Colonic mucosa (tissue), 4 donors: ENCODE data around the gene ARHGAP36. TPM values are rescaled to one million over a fixed set of nuclear protein-coding genes. Genes with fewer than 3 reads are reported as not detected.

ENCODE experiments used
- DNase-seq: peaks from one replicate; pipeline ENCODE4 v3.0.0-alpha.2; 2020
- H3K27ac ChIP-seq: fragments of 200-600 bp; one replicate; pipeline ENCODE4 v1.8.0; 2021
- H3K27me3 ChIP-seq: fragments of 200-600 bp; one replicate; pipeline ENCODE4 v1.8.0; 2021
- H3K36me3 ChIP-seq: fragments of 200-600 bp; one replicate; pipeline ENCODE4 v1.8.0; 2021
- H3K4me1 ChIP-seq: fragments of 200-600 bp; one replicate; pipeline ENCODE4 v1.8.0; 2021; ENCODE audit warnings: mild to moderate bottlenecking
- H3K4me3 ChIP-seq: fragments of 200-600 bp; one replicate; pipeline ENCODE4 v1.8.0; 2021
- H3K9ac ChIP-seq, 2 donors: one replicate each; pipeline ENCODE4 v1.7.0; 2013; ENCODE audit warnings: control low read depth in 2 of 2, low read depth in 2 of 2, low read length in 2 of 2
- H3K9me3 ChIP-seq: fragments of 200-600 bp; one replicate; pipeline ENCODE4 v1.8.0; 2021
- intact Hi-C: fragments of 100-400 bp; cut with DNase I; formaldehyde crosslinking; loops from one replicate; pipeline ENCODE4 v1.14.1; 2022
- total RNA-seq, 2 donors: library from RNA; stranded (reverse); fragmentation: NEBNext Ultra II Directional in 1 of 2; extraction: Animal tissue kit (Norgen Biotek cat#: 25700) in 1 of 2; gene quantifications; one replicate each; pipeline ENCODE4 v1.2.1, GENCODE V29; 2021
- TF ChIP-seq, protein P1 (sequence below): fragments of 200-600 bp; IDR thresholded peaks from one replicate; pipeline ENCODE4 v1.8.0; 2022; ENCODE audit warnings: antibody characterized with exemption, mild to moderate bottlenecking
- donor health status: healthy.
- donor health status: DM: no; HTN: no; CAD: no.
- donor health status: DM: no; HTN: no; CAD: no.

The ARHGAP36 gene
- total RNA-seq, 2 donors from 2014 or later = 0.66 TPM; not detected in 1

GRCh38 chrX:131066237-131066636, 8.1 kb downstream of the ARHGAP36 start:
- Histone ChIP-seq H3K9ac (no peak overlapping the region), H3K27ac (no peak overlapping the region), H3K27me3 (peaks cover 7% of the 10 kb centered on the region), H3K4me1 (no peaks in the 10 kb centered on the region), H3K36me3 (no peaks in the 10 kb centered on the region), H3K9me3 (no peaks in the 10 kb centered on the region), H3K4me3 (no peak overlapping the region)
- TF ChIP-seq, protein P1, sequence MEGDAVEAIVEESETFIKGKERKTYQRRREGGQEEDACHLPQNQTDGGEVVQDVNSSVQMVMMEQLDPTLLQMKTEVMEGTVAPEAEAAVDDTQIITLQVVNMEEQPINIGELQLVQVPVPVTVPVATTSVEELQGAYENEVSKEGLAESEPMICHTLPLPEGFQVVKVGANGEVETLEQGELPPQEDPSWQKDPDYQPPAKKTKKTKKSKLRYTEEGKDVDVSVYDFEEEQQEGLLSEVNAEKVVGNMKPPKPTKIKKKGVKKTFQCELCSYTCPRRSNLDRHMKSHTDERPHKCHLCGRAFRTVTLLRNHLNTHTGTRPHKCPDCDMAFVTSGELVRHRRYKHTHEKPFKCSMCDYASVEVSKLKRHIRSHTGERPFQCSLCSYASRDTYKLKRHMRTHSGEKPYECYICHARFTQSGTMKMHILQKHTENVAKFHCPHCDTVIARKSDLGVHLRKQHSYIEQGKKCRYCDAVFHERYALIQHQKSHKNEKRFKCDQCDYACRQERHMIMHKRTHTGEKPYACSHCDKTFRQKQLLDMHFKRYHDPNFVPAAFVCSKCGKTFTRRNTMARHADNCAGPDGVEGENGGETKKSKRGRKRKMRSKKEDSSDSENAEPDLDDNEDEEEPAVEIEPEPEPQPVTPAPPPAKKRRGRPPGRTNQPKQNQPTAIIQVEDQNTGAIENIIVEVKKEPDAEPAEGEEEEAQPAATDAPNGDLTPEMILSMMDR = no peak
- DNase-seq = no peak
- intact Hi-C loops = no loop called here

DNA sequence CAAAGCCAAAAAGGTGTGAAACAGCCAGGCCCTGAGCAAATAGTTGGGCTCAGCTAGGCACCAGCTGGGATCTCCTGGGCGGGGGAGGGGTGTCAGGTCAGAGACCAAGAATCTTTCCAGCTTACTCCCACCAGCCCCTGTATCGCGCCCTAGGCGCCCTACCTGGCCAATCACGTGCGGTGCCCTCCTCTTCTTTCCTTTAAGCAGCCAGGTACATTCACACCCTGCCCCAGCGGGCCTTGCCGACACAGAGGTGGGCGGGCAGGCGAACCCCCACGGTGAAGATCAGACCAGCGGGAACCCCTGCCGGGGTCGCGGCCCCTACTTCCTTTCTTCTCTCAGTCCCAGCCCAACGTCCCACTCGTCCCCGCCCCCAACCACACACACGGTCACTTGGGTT, 9.1 kb downstream of the ARHGAP36 start:
- no peak for DNase-seq
- TF ChIP-seq, protein P1 = no peak
- Histone ChIP-seq H3K36me3 (no peaks in the 10 kb centered on the region), H3K9me3 (no peaks in the 10 kb centered on the region), H3K9ac (no peak overlapping the region), H3K4me1 (no peaks in the 10 kb centered on the region), H3K27ac (no peak overlapping the region), H3K4me3 (no peak overlapping the region), H3K27me3 (peaks cover 7% of the 10 kb centered on the region)
- intact Hi-C loops = no loop called here

DNA sequence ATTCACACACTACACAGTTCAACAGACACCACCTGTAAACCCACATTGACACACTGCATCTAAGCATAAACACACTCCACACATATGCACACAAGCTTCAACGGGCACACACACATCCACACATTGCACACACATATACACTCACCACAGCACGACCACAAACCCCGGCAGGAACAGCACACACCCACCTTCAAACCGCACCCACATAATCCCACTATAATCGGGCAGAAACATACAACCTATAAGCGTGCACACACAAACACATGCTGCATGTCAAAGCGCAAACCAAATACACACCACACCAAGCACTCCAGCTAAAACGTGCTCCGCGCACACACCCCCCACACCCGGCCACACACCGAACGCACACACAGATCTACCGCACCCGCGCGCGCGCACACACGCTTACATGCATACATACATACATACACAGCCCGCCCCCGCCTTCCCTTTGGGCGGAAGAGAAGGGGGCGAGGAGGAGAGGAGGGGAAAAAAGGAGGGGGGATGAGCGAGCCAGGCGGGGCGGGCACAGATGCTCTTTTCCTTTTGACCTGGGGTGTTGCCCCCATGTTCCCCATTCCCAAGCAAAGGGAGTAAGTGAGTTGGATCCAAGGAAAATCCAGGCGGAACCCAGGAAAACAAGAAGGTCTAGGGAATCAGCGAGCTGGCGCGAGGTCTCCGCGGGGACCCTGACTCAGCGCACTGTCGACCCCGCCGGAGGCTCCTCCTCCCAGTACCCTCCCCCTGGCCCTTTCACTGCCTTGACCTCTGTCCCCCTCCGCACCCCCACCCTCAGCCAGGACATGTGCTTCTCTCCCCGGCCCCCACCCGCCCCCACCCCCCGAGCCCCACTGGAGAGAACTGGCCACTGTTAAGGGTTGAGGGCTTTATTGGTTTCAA, 9.9 kb downstream of the ARHGAP36 start:
- DNase-seq = no peak
- H3K4me1 ChIP-seq = no peaks in the 10 kb centered on the region
- TF ChIP-seq, protein P1 = no peak
- peaks cover 15% of the 10 kb centered on the region for H3K27me3 ChIP-seq
- H3K9me3 ChIP-seq = no peaks in the 10 kb centered on the region
- intact Hi-C loops = no loop called here
- H3K9ac ChIP-seq = no peak overlapping the region
- no peak overlapping the region for H3K4me3 ChIP-seq
- H3K36me3 ChIP-seq = no peaks in the 10 kb centered on the region
- H3K27ac ChIP-seq = no peak overlapping the region

DNA sequence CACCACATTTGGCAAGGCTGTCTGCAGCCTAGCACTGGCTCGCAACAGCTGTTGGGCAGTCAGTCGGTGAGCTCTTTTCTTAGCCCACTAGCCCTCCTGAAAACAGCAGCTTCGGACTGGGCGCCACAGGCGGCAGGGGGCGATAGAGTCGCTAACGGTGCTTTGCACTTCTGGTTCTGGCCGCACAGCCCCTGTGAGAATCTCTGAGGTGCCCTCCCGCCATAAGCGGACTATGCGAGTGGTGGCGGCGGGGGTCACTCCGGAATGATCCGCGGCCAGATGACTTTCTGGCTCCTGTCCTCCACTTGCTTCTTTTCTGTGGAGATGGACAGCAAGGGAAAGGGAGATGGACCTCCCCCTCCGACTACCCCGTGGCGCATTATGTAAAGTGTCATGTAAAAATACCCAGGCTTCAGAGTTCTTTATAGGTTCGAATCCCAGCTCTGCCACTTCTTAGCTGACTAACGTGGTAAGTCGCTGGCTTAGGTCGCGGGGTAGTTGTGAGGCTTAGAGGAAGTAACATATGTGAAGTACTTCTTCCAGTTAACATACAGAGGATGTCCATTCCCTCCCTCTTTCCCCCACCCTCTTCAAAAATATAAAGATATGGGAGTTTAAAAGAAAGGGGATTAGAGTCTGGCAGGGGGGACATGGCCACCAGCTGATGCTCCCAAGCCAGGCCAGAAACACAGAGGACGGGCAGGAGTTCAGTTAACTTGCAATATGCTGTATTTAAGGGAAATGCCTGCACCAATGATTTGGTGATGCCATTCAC, 11.0 kb downstream of the ARHGAP36 start:
- no peak overlapping the region for H3K9ac ChIP-seq
- H3K36me3 ChIP-seq = no peaks in the 10 kb centered on the region
- H3K9me3 ChIP-seq = no peaks in the 10 kb centered on the region
- no peaks in the 10 kb centered on the region for H3K4me1 ChIP-seq
- no peak overlapping the region for H3K4me3 ChIP-seq
- DNase-seq = no peak
- intact Hi-C loops = no loop called here
- peaks cover 16% of the 10 kb centered on the region for H3K27me3 ChIP-seq
- TF ChIP-seq, protein P1 = no peak
- H3K27ac ChIP-seq = no peak overlapping the region

DNA sequence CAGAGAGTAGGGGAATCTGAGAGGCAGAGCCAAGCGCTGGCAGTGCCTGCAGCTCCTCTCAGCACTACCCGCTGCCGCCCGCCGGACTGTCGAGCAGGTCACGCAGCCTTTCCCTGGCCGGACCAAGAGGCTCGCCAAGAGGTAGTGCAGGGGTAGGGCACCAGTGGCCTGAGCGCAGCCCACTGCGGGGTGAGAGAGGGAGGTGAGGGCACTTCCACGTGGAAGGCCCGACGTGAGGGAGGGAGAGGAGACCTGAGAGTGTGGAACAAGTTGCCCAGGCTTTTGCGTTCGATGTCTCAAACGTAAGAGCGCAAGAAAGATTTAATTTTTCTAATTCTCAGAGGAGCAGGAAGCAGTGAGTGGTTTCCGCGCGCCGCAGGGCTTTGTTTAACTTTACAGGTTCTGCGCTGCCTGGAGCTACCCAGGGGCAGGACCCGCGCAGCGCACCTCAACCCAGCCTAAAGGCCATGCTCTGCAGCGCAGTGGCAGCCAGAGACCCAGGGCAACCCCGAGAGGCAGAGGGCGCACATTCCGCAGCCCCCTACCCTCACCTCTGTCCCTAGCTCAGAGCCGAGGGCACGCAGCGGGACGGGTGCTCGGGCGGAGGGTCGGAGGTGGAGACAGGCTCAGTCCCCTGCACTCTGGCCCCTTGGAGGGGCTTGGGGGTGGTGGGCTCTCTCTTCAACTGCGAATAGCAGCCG, 14.9 kb downstream of the ARHGAP36 start:
- Histone ChIP-seq H3K27ac (no peak overlapping the region), H3K9ac (no peak overlapping the region), H3K27me3 (peaks cover 11% of the 10 kb centered on the region), H3K9me3 (no peaks in the 10 kb centered on the region), H3K4me3 (no peak overlapping the region), H3K4me1 (no peaks in the 10 kb centered on the region), H3K36me3 (no peaks in the 10 kb centered on the region)
- TF ChIP-seq, protein P1 = no peak
- no peak for DNase-seq
- intact Hi-C loops = no loop called here
